SK-N-MC (cell line): Measurements from ENCODE around the gene RBM23.
"Not testable (repeated sequence)": the region's sequence is repeated elsewhere in the genome, so short reads cannot be mapped to it uniquely, and the experiment has no call there.

Experiments
- DNase-seq: peaks from one replicate; pipeline ENCODE4 v3.0.0-alpha.2; 2011; ENCODE audit warnings: low read depth, low spot score
- H3K27ac ChIP-seq: fragments of 200-600 bp; sonication (generic); 2 replicates; pipeline ENCODE4 v1.5.1; 2016; ENCODE audit warnings: mixed run types
- H3K36me3 ChIP-seq: fragments of 200-600 bp; sonication (generic); 2 replicates; pipeline ENCODE4 v1.6.1; 2017; ENCODE audit warnings: antibody characterized with exemption, low read length, mixed read lengths; ENCODE audit not compliant: insufficient read depth
- H3K4me3 ChIP-seq: fragments of 200-600 bp; sonication (generic); 2 replicates; pipeline ENCODE4 v1.5.1; 2016
- H3K9ac ChIP-seq: fragments of 200-600 bp; sonication (generic); 2 replicates; pipeline ENCODE4 v1.8.0; 2017; ENCODE audit warnings: mixed run types, mixed read lengths; ENCODE audit not compliant: insufficient read length
- H3K9me3 ChIP-seq: fragments of 200-600 bp; sonication (generic); 2 replicates; pipeline ENCODE4 v1.6.1; 2017; ENCODE audit warnings: low read depth, mild to moderate bottlenecking, antibody characterized with exemption, low read length, moderate library complexity, mixed read lengths
- EZH2 ChIP-seq: fragments of 200-600 bp; sonication (generic); IDR thresholded peaks from one replicate; pipeline ENCODE4 v1.6.1; 2017; ENCODE audit warnings: antibody characterized with exemption
- FOXP2 ChIP-seq: optimal IDR thresholded peaks from 2 replicates; pipeline ENCODE3; 2011; ENCODE audit warnings: mild to moderate bottlenecking, moderate library complexity; ENCODE audit not compliant: insufficient read depth; ENCODE audit errors: extremely low read length, control extremely low read depth
- POLR2AphosphoS5 ChIP-seq: IDR thresholded peaks from 2 replicates; pipeline ENCODE4 v1.6.1; 2012; ENCODE audit warnings: mild to moderate bottlenecking, low read depth, low read length, borderline replicate concordance

The RBM23 gene

DNA sequence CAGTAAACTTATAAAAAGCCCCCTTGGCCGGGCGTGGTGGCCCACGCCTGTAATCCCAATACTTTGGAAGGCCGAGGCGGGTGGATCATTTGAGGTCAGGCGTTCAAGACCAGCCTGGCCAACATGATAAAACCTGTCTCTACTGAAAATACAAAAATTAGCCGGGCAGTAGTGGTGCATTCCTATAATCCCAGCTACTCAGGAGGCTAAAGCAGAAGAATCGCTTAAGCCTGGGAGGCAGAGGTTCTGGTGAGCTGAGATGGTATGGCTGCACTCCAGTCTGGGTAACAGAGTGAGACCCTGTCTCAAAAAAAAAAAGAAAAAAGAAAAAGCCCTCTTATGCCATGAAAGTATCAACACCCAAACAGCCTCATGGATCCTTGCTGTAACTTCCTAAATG is 6.6 kb upstream of the RBM23 start:
- no peak for DNase-seq
- Histone ChIP-seq H3K36me3 (peaks cover 63% of the 10 kb centered on the region), H3K9ac (no peak overlapping the region), H3K27ac (no peak overlapping the region), H3K4me3 (no peak overlapping the region), H3K9me3 (no peaks in the 10 kb centered on the region)
- TF ChIP-seq EZH2 (no peak), POLR2AphosphoS5 (no peak), FOXP2 (no peak)

DNA sequence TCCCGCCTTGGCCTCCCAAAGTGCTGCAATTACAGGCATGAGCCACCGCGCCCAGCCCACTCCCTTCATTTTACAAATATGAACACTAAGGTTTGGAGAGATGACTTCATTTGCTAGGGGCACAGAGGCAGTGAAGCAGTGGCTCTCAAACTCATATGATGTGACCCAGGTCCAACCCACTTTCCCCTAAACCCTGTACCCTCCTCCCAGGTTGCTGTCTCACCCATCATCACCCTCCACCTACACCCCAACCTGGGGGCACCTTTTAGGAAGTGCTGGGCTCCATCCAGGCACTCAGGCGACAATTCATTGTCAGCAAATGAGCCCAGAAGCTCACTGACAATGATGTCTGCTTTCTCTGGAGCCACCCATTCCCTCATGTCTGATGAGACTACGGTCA is 4.8 kb upstream of the RBM23 start:
- H3K27ac ChIP-seq, result no peak overlapping the region
- no peak for DNase-seq
- TF ChIP-seq POLR2AphosphoS5, result no peak
- no peak for TF ChIP-seq FOXP2
- TF ChIP-seq EZH2, result no peak
- no peak overlapping the region for H3K9ac ChIP-seq
- no peaks in the 10 kb centered on the region for H3K9me3 ChIP-seq
- H3K4me3 ChIP-seq, result no peak overlapping the region
- H3K36me3 ChIP-seq, result peaks cover 73% of the 10 kb centered on the region

DNA sequence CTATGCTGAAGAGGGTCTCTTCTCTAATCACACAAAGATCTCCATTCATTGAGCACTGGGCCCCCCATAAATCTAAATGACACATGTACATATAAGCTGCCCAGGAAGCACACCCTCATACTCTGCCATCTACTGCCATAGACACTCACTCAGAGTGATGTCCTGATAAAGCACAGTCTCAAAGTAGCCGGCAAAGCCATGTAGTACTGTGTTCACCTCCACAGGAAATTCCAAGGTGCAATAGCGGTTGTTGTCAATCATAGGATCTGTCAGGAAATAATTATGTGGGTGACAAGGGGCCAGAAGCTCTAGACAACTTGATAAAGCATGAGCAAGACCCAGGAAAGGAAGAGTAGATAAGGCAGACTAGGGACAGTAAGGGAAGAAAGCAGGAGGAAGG is 3.3 kb upstream of the RBM23 start:
- no peak overlapping the region for H3K27ac ChIP-seq
- no peaks in the 10 kb centered on the region for H3K9me3 ChIP-seq
- no peak overlapping the region for H3K4me3 ChIP-seq
- TF ChIP-seq POLR2AphosphoS5 (no peak), EZH2 (no peak), FOXP2 (no peak)
- no peak for DNase-seq
- H3K9ac ChIP-seq, result no peak overlapping the region
- H3K36me3 ChIP-seq, result peaks cover 70% of the 10 kb centered on the region

DNA sequence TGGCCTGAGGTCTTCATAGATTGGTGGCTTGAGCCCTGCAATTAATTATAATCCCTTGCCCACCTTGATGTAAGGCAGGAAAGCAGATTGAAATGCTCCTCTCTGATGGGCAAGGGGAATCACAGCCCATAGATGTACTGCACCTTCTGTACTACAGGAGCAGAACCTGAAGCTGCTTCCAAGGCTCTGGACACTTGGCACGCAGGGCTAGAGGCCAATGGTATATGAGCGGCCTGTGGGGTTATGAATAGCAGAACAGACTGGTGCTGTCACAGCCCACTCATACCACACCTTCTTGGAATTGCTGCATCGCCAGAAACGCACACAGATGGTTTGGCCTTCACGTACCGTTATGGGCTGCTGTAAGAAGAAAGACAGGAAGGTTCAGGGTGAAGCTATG is 1.7 kb upstream of the RBM23 start:
- Histone ChIP-seq H3K9me3 (no peaks in the 10 kb centered on the region), H3K9ac (no peak overlapping the region), H3K4me3 (no peak overlapping the region), H3K36me3 (peaks cover 64% of the 10 kb centered on the region), H3K27ac (no peak overlapping the region)
- DNase-seq, result no peak
- no peak for TF ChIP-seq POLR2AphosphoS5
- no peak for TF ChIP-seq FOXP2
- no peak for TF ChIP-seq EZH2

DNA sequence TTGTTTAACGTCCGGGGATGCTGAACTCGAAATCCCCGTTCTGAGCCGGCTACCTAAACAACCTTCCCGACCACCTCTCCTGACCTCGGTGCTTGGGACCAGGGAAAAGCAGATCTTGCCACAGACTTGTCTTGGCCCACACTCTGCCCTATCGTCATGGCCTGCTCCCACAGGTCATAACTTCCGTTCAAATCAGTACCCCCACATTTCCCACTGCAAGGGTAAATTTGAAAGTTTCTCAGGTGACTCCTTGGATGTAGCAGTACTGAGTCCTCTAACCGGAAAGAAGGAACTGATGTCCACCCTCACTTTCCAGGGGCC is 612 bp upstream of the RBM23 start:
- H3K36me3 ChIP-seq, result peaks cover 55% of the 10 kb centered on the region

DNA sequence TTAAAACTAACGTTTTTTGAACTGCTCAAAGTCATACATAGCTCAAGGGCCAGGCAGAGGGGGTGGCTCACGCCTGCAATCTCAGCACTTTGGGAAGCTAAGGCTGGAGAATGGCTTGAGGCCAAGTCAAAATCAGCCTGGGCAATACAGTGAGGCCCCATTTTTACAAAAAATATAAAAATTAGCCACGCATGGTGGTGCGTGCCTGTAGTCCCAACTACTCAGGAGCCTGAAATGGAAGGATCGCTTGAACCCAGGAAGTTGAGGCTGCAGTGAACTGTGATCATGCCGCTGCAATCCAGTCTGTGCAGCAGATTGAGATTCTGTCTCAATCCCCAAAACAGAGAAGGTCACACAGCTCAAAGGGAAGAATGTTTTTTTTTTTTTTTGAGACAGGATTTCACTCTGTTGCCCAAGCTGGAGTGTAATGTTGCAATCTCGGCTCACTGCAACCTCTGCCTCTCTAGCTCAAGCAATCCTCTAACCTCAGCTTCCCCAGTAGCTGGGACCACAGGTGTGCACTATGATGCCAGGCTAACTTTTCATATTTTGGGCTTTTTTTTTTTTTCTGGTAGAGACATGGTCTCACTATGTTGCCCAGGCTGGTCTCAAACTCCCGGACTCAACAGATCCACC is 2.9 kb downstream of the RBM23 start:
- peaks cover 34% of the 10 kb centered on the region for H3K36me3 ChIP-seq
- no peak overlapping the region for H3K9ac ChIP-seq
- TF ChIP-seq FOXP2, result no peak
- TF ChIP-seq EZH2, result no peak
- TF ChIP-seq POLR2AphosphoS5, result no peak
- H3K27ac ChIP-seq, result no peak overlapping the region
- no peak overlapping the region for H3K4me3 ChIP-seq
- no peak for DNase-seq
- no peaks in the 10 kb centered on the region for H3K9me3 ChIP-seq

More for the DNA sequence above, 612 bp upstream of the RBM23 start:
- H3K27ac ChIP-seq, result peak overlapping the region; percentile 63; the same call in 1 of the 2 replicates
- peak overlapping the region; percentile 71 for H3K4me3 ChIP-seq
- H3K9me3 ChIP-seq, result no peaks in the 10 kb centered on the region
- no peak for TF ChIP-seq EZH2
- no peak for DNase-seq
- no peak overlapping the region for H3K9ac ChIP-seq

DNA sequence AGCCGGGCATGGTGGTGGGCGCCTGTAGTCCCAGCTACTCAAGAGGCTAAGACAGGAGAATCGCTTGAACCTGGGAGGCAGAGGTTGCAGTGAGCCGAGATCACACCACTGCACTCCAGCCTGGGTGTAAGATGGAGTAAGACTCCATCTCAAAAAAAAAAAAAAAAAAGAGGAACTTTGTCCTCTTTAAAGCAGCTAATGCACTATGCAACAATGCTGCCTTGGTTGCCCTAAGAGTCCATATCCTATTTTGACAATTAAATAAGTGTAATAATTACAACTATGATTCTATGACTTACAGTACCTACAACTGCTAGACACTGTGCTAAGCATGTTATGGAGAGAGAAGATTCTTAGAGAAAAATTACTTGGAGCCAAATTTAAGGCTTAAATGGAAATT is 4.1 kb downstream of the RBM23 start:
- H3K36me3 ChIP-seq, result peaks cover 26% of the 10 kb centered on the region
- not testable (repeated sequence) for H3K27ac ChIP-seq, DNase-seq, H3K4me3 ChIP-seq, H3K9me3 ChIP-seq, H3K9ac ChIP-seq

DNA sequence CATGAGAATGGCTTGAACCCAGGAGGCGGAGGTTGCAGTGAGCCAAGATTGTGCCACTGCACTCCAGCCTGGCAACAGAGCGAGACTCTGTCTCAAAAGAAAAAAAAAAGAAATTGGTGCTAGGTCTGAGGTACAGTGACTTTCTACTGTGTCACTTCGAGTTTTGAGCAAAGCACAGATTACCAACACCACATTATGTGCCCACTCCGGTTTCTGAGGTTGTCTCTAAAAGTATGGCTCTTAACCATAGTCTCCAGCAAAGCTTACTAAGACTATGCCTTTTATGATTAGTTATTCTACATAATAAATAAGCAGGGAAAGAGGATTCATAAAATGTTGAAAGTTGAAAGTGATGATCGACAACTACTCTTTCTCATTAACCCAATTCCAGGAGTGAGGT is 8.0 kb downstream of the RBM23 start:
- H3K4me3 ChIP-seq, result no peak overlapping the region
- H3K9me3 ChIP-seq, result no peaks in the 10 kb centered on the region
- H3K36me3 ChIP-seq, result peaks cover 51% of the 10 kb centered on the region
- DNase-seq, result no peak
- TF ChIP-seq EZH2 (no peak), FOXP2 (no peak), POLR2AphosphoS5 (no peak)
- H3K9ac ChIP-seq, result no peak overlapping the region
- H3K27ac ChIP-seq, result no peak overlapping the region

DNA sequence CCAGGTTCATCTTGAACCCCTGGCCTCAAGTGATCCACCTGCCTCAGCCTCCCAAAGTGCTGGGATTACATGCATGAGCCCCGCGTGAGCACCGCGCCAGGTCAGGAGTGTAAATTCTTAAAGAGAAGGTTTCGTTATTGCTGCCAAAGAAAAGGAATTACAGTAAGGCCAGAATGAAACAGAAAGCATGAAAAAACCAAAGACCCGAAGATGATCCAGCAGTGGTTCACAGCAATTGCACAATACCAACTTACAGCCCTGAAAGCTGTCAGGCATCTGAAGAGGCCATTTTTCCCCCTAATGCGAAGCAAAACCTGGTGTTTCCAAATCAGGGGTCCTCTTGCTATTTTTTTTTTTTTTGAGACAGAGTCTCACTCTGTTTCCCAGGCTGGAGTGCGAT is 10.3 kb downstream of the RBM23 start:
- DNase-seq, result no peak
- H3K36me3 ChIP-seq, result peaks cover 69% of the 10 kb centered on the region

More for the DNA sequence above, 10.3 kb downstream of the RBM23 start:
- Histone ChIP-seq H3K27ac (no peak overlapping the region), H3K9me3 (no peaks in the 10 kb centered on the region), H3K4me3 (no peak overlapping the region), H3K9ac (no peak overlapping the region)
- TF ChIP-seq FOXP2 (no peak), EZH2 (no peak), POLR2AphosphoS5 (no peak)
